GM23248 (cell line): ENCODE measurements around the gene SHQ1. TPM values are rescaled to one million over a fixed set of nuclear protein-coding genes. Genes with fewer than 3 reads are reported as not detected.
"Not testable (repeated sequence)": the region's sequence is repeated elsewhere in the genome, so short reads cannot be mapped to it uniquely, and the experiment has no call there.

Source experiments
- DNase-seq: peaks from one replicate; pipeline ENCODE4 v3.0.0-alpha.2; 2015
- H2AFZ ChIP-seq: fragments of 200-600 bp; sonication (generic); 2 replicates; pipeline ENCODE4 v1.6.1; 2016; ENCODE audit warnings: antibody characterized with exemption
- H3F3A ChIP-seq: fragments of 200-600 bp; sonication (generic); 2 replicates; pipeline ENCODE4 v1.6.1; 2016; ENCODE audit warnings: mild to moderate bottlenecking, antibody characterized with exemption, mixed run types; ENCODE audit not compliant: insufficient read depth
- H3K27ac ChIP-seq: fragments of 200-600 bp; sonication (generic); 2 replicates; pipeline ENCODE4 v1.5.1; 2016; ENCODE audit warnings: mild to moderate bottlenecking
- H3K27me3 ChIP-seq: fragments of 200-600 bp; sonication (generic); replicated peaks from 2 replicates; pipeline ENCODE4 v1.6.1; 2016; ENCODE audit warnings: mild to moderate bottlenecking; ENCODE audit not compliant: insufficient read depth
- H3K36me3 ChIP-seq: fragments of 200-600 bp; sonication (generic); 2 replicates; pipeline ENCODE4 v1.6.1; 2016; ENCODE audit warnings: low read depth, mild to moderate bottlenecking
- H3K4me1 ChIP-seq: fragments of 200-600 bp; sonication (generic); 2 replicates; pipeline ENCODE4 v1.6.1; 2016; ENCODE audit warnings: mild to moderate bottlenecking; ENCODE audit not compliant: insufficient read depth
- H3K4me2 ChIP-seq: fragments of 200-600 bp; sonication (generic); one replicate; pipeline ENCODE4 v1.6.1; 2016; ENCODE audit warnings: mild to moderate bottlenecking; ENCODE audit not compliant: unreplicated experiment
- H3K4me3 ChIP-seq: fragments of 200-600 bp; sonication (generic); 2 replicates; pipeline ENCODE4 v1.5.1; 2016; ENCODE audit warnings: mild to moderate bottlenecking
- H3K79me2 ChIP-seq: fragments of 200-600 bp; sonication (generic); 2 replicates; pipeline ENCODE4 v1.6.1; 2016; ENCODE audit warnings: mild to moderate bottlenecking; ENCODE audit not compliant: insufficient read depth
- H3K9ac ChIP-seq: fragments of 200-600 bp; sonication (generic); 2 replicates; pipeline ENCODE4 v1.6.1; 2016; ENCODE audit warnings: mild to moderate bottlenecking
- H3K9me2 ChIP-seq: fragments of 200-600 bp; sonication (generic); 2 replicates; pipeline ENCODE4 v1.6.1; 2016; ENCODE audit warnings: mixed run types, mild to moderate bottlenecking, moderate library complexity; ENCODE audit not compliant: insufficient read depth
- H3K9me3 ChIP-seq: fragments of 200-600 bp; sonication (generic); one replicate; pipeline ENCODE4 v1.6.1; 2017; ENCODE audit warnings: low read depth
- H4K20me1 ChIP-seq: fragments of 200-600 bp; sonication (generic); 2 replicates; pipeline ENCODE4 v1.6.0; 2016; ENCODE audit not compliant: insufficient read depth
- EZH2 ChIP-seq: fragments of 200-600 bp; sonication (generic); IDR thresholded peaks from 2 replicates; pipeline ENCODE4 v1.6.1; 2018; ENCODE audit warnings: antibody characterized with exemption, mild to moderate bottlenecking; ENCODE audit not compliant: insufficient read depth, poor library complexity, severe bottlenecking
- EZH2phosphoT487 ChIP-seq: fragments of 200-600 bp; sonication (generic); IDR thresholded peaks from 2 replicates; pipeline ENCODE4 v1.6.1; 2018; ENCODE audit warnings: antibody characterized with exemption, moderate library complexity, mild to moderate bottlenecking, low read depth; ENCODE audit not compliant: insufficient read depth
- WGBS, 2 experiments: methylation state at CpG; one replicate each; pipeline ENCODE4 v1.1.6; 2015 to 2017; ENCODE audit warnings: low lambda C conversion rate in 2 of 2, low coverage in 1 of 2; ENCODE audit errors: missing lambda C conversion rate in 2 of 2; 5-methylcytosine and 5-hydroxymethylcytosine counted together
- in situ Hi-C: fragments of 300-500 bp; cut with MboI; formaldehyde crosslinking; loops from 2 replicates; pipeline ENCODE4 v1.15.0; 2020
- polyA plus RNA-seq: library from polyadenylated mRNA; unstranded; fragments of >200 nt; fragmentation: Nextera tagmentation; extraction: Ambion mirVana; gene quantifications from 2 replicates; pipeline ENCODE4 v1.2.1, GENCODE V29; 2016
- total RNA-seq: library from RNA; depleted of rRNA; stranded (reverse); fragments of >200 nt; shearing (Covaris generic); gene quantifications from 2 replicates; pipeline ENCODE4 v1.2.3, GENCODE V29; 2014

Gene SHQ1
- total and polyA plus RNA-seq, 2 experiments from 2014 or later = 23.3 to 24.0 TPM

DNA sequence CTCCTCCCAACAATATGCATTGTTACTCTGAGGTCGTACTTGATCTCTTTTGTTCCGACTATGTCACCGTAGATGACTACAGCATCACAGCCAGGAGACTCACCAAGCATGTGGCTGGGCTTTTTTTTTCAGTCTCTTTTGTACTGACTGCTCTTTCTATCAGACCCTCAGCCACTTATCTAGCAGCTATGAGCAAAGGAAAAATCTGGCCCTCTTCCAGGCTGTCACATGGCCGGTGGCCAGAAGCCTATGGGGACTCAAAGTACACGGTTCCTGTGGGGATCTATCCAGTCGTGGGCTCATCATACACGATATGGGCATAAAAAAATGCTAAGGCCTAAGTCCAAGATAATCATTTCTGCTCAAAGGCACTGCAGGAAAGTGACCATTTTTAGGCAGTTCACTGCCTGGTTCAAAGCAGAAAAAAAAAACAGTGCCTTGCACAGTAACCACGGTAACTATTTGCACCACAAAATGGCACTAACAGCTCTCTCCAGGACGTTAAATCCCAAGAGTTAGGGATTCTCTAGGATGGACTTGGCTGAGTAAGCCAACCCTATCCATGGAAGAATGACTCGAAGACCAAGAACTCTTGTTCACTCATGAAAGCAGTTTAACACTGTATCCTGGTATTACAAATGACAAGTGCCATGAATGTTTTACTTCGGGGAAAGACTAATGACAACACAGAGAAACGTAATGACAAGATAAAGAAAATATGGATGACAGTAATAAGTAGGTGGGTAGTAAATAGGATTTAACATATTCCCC, 50.3 kb downstream of the SHQ1 start:
- 69 to 71% methylated on average over 12 of the region's 12 CpGs for WGBS, 2 experiments
- no peaks in the 10 kb centered on the region for H3K9me2 ChIP-seq
- no peaks in the 10 kb centered on the region for H3K4me1 ChIP-seq
- in situ Hi-C loops = no loop called here
- H2AFZ ChIP-seq = no peak overlapping the region
- no peaks in the 10 kb centered on the region for H4K20me1 ChIP-seq
- H3K4me3 ChIP-seq = no peak overlapping the region
- no peak overlapping the region for H3K27ac ChIP-seq
- H3K4me2 ChIP-seq = no peak overlapping the region
- H3K9ac ChIP-seq = no peak overlapping the region
- TF ChIP-seq EZH2phosphoT487 (no peak), EZH2 (no peak)
- no peaks in the 10 kb centered on the region for H3F3A ChIP-seq
- no peaks in the 10 kb centered on the region for H3K27me3 ChIP-seq
- H3K79me2 ChIP-seq = no peaks in the 10 kb centered on the region
- H3K36me3 ChIP-seq = no peaks in the 10 kb centered on the region; the same call in 1 of the 2 replicates
- DNase-seq = peak; percentile 20
- no peaks in the 10 kb centered on the region for H3K9me3 ChIP-seq

DNA sequence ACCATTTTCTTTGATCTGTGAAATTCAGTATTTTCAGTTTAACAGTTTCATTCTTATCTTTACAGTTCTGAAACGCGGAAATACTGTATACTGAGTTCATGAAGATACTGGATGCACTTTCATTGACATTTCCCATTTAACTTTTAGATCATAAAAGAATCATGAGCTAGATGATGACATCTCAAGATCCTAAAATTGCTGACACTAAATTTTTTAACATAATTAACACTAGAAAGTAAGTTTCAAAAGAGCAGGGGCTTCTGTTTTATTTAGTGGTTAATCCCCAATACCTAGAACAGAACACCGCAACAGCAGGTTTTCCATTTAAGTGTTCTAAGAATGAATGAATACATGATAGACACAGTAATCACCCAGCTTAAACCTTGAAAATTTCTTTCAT, 54.2 kb downstream of the SHQ1 start:
- 94 to 97% methylated on average over 3 of the region's 3 CpGs for WGBS, 2 experiments
- Histone ChIP-seq H3F3A (no peaks in the 10 kb centered on the region), H3K4me2 (no peak overlapping the region), H3K9ac (no peak overlapping the region), H3K36me3 (peaks cover 5% of the 10 kb centered on the region; the same call in 1 of the 2 replicates), H3K9me3 (no peaks in the 10 kb centered on the region), H3K79me2 (no peaks in the 10 kb centered on the region), H3K4me3 (no peak overlapping the region), H2AFZ (no peak overlapping the region), H3K27me3 (no peaks in the 10 kb centered on the region), H3K9me2 (no peaks in the 10 kb centered on the region), H3K4me1 (no peaks in the 10 kb centered on the region), H3K27ac (no peak overlapping the region), H4K20me1 (no peaks in the 10 kb centered on the region)
- in situ Hi-C loops = no loop called here
- no peak for DNase-seq
- TF ChIP-seq EZH2 = no peak
- no peak for TF ChIP-seq EZH2phosphoT487

DNA sequence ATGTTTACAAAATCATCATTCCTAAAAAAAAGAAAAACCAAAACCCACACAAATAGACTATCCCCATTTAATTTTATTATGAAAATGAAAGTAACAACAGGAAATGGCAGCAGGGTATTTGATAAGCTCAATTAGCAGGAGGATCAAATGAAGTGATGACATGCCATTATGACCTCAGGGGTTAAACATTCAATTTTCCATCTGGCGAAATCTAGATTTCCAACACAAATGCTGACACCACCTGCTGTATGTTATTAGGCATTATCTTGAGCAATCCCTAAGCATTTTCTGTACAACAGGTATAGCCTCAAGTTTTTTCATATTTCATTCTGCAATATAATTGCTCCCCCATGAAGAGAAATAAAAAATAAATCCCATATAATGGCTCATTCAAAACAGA, 57.1 kb downstream of the SHQ1 start:
- Histone ChIP-seq H3K79me2 (no peaks in the 10 kb centered on the region), H3K4me3 (no peak overlapping the region), H3K36me3 (peaks cover 5% of the 10 kb centered on the region; the same call in 1 of the 2 replicates), H3F3A (no peaks in the 10 kb centered on the region), H3K27ac (no peak overlapping the region), H3K9me2 (no peaks in the 10 kb centered on the region), H3K9me3 (no peaks in the 10 kb centered on the region), H2AFZ (no peak overlapping the region), H4K20me1 (no peaks in the 10 kb centered on the region), H3K4me2 (no peak overlapping the region), H3K4me1 (no peaks in the 10 kb centered on the region), H3K9ac (no peak overlapping the region), H3K27me3 (no peaks in the 10 kb centered on the region)
- 93 to 100% methylated on average over 1 of the region's 1 CpG for WGBS, 2 experiments
- in situ Hi-C loops = no loop called here
- no peak for DNase-seq
- TF ChIP-seq EZH2 (no peak), EZH2phosphoT487 (no peak)

DNA sequence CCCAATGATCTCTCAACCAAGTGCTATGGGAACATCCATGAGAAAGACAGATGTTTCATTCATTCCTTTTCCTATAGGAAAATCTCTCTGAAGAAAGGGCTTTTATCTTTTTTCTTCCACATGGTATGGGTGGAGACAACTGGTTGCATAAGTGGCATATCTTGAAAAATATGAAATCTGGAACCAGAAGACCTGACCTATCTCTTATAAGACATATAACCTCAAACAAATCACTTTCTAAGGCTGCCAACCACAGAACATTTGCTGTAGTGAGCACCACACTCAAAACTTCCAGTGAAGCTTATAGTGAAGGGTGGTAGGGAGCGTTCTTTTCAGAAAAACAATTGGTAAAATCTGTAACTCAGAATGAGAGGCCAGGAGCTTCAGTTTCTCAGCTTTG, 58.5 kb downstream of the SHQ1 start:
- no peaks in the 10 kb centered on the region for H3K27me3 ChIP-seq
- no peak for TF ChIP-seq EZH2phosphoT487
- TF ChIP-seq EZH2 = no peak
- no peaks in the 10 kb centered on the region for H3K4me1 ChIP-seq
- no peaks in the 10 kb centered on the region for H4K20me1 ChIP-seq
- H3K79me2 ChIP-seq = no peaks in the 10 kb centered on the region
- DNase-seq = no peak
- 96 to 97% methylated on average over 1 of the region's 1 CpG for WGBS, 2 experiments
- no peaks in the 10 kb centered on the region for H3K9me2 ChIP-seq
- no peak overlapping the region for H3K9ac ChIP-seq
- no peak overlapping the region for H3K4me3 ChIP-seq
- H3K36me3 ChIP-seq = 0 out of 2 replicates have a peak, but pooled peaks cover 5% of the 10 kb centered on the region
- H2AFZ ChIP-seq = no peak overlapping the region
- H3F3A ChIP-seq = no peaks in the 10 kb centered on the region
- no peaks in the 10 kb centered on the region for H3K9me3 ChIP-seq
- H3K4me2 ChIP-seq = no peak overlapping the region
- in situ Hi-C loops = no loop called here
- no peak overlapping the region for H3K27ac ChIP-seq

DNA sequence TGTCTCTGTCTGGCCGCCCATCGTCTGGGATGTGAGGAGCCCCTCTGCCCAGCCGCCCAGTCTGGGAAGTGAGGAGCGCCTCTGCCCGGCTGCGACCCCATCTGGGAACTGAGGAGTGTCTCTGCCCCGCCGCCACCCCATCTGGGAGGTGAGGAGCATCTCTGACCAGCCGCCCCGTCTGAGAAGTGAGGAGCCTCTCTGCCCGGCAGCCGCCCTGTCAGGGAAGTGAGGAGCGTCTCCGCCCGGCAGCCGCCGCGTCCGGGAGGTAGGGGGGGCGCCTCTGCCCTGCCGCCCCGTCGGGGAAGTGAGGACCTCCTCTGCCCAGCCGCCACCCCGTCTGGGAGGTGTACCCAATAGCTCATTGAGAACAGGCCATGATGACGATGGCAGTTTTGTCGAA, 60.0 kb downstream of the SHQ1 start:
- H3K27me3 ChIP-seq, H3K9me3 ChIP-seq, H3K4me3 ChIP-seq, H3K9me2 ChIP-seq, H2AFZ ChIP-seq, H3K79me2 ChIP-seq, H3K4me2 ChIP-seq, H3K36me3 ChIP-seq, DNase-seq, H3K9ac ChIP-seq, H3F3A ChIP-seq, H3K27ac ChIP-seq, H4K20me1 ChIP-seq, H3K4me1 ChIP-seq, in situ Hi-C loops: not testable (repeated sequence)
- WGBS, 2 experiments = 95% methylated on average over 17 to 27 of the region's 27 CpGs
